K562 (cell line): ENCODE results near the gene CDX1. TPM values are rescaled to one million over a fixed set of nuclear protein-coding genes. Genes with fewer than 3 reads are reported as not detected.

Experiments
- MAFG ChIP-seq: fragments of 450-650 bp; conservative IDR thresholded peaks from 2 replicates; pipeline ENCODE4 v1.6.1; 2016; ENCODE audit warnings: missing genetic modification characterization, missing compliant biosample characterization
- MTF1 ChIP-seq: fragments of 250-450 bp; sonication (Bioruptor Pico); IDR thresholded peaks from 2 replicates; pipeline ENCODE4 v1.9.0; 2021; ENCODE audit warnings: moderate library complexity, mild to moderate bottlenecking, inconsistent platforms, borderline replicate concordance
- NBN ChIP-seq: fragments of 450-650 bp; IDR thresholded peaks from 2 replicates; pipeline ENCODE4 v1.6.1; 2016; ENCODE audit warnings: low read depth, mild to moderate bottlenecking
- RBM14 ChIP-seq: fragments of 200-400 bp; formaldehyde crosslinking; IDR thresholded peaks from 2 replicates; pipeline ENCODE4 v1.6.1; 2018; ENCODE audit warnings: low read depth, mild to moderate bottlenecking, low read length, moderate library complexity, borderline replicate concordance; ENCODE audit not compliant: insufficient read depth
- RBM22 ChIP-seq: fragments of 200-400 bp; formaldehyde crosslinking; IDR thresholded peaks from 2 replicates; pipeline ENCODE4 v1.6.1; 2018; ENCODE audit warnings: low read length, low read depth; ENCODE audit not compliant: poor library complexity, severe bottlenecking
- U2AF2 ChIP-seq: fragments of 200-400 bp; formaldehyde crosslinking; optimal IDR thresholded peaks from 2 replicates; pipeline ENCODE3; 2017; ENCODE audit warnings: low read depth, mild to moderate bottlenecking, low read length
- UBTF ChIP-seq, 2 experiments: IDR thresholded peaks; 2 replicates each; pipeline ENCODE4 v1.6.1; 2012; ENCODE audit warnings: improper control_type of control experiment in 2 of 2, low read depth in 2 of 2, low read length in 2 of 2, borderline replicate concordance in 1 of 2
- polyA plus RNA-seq, 8 experiments: library from polyadenylated mRNA; depleted of rRNA in 4 of 8; stranded (reverse) in 5 of 8; unstranded in 3 of 8; fragments of >200 nt; fragmentation: Nextera tagmentation in 2 of 8; fragmentation: Illumina TruSeq in 1 of 8; extraction: Ambion mirVana in 2 of 8; extraction: Trizol in 1 of 8; gene quantifications; 2 replicates each; pipeline versions ENCODE4 v1.2.1 to v1.2.3, GENCODE V29; 2011 to 2014; ENCODE audit warnings: inconsistent platforms in 1 of 8, missing spikeins in 1 of 8
- total RNA-seq, 7 experiments: library from RNA; depleted of rRNA in 6 of 7; stranded (reverse); fragments of >200 nt in 6 of 7; fragmentation: Illumina TruSeq in 2 of 7; extraction: Trizol in 2 of 7; gene quantifications; 2 replicates each; pipeline versions ENCODE4 v1.2.1 to v1.2.3, GENCODE V29; 2011 to 2021; ENCODE audit warnings: low replicate concordance in 1 of 7
- TF ChIP-seq, protein P1 (sequence below): fragments of 250-450 bp; sonication (Bioruptor Pico); IDR thresholded peaks from 2 replicates; pipeline ENCODE4 v1.5.0; 2022; ENCODE audit warnings: mild to moderate bottlenecking
- TF ChIP-seq, protein P2 (sequence below): fragments of 450-650 bp; formaldehyde crosslinking; IDR thresholded peaks from 2 replicates; pipeline ENCODE4 v1.4.0; 2020; ENCODE audit warnings: mild to moderate bottlenecking, moderate library complexity

Gene CDX1
- total and polyA plus RNA-seq, 9 of the 15 experiments (the other 6 are each of a cell fraction or from before 2014, with no cell fraction given), result 0.06 to 0.16 TPM; not detected in 7

DNA sequence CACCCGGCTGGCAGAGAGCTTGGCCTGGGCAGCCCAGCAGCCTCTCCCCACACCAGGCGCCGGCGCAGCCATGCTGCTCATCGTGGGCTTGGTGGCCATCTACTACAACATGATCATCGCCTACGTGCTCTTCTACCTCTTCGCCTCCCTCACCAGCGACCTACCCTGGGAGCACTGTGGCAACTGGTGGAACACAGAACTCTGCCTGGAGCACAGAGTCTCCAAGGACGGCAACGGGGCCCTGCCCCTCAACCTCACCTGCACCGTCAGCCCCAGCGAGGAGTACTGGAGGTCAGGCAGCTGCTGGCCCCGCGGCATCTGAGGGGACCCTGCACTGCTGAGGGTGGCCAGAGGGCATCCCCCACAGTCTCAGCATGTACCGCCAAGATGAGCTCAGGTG, 30.4 kb downstream of the CDX1 start (continued):
- no peak for TF ChIP-seq UBTF (IDR thresholded peaks at IDR 0.05; ENCODE audit: borderline replicate concordance in 1 of 2, low read depth in 2 of 2, low read length in 2 of 2)
- TF ChIP-seq RBM22, result no peak
- no peak for TF ChIP-seq RBM14
- TF ChIP-seq, protein P1, sequence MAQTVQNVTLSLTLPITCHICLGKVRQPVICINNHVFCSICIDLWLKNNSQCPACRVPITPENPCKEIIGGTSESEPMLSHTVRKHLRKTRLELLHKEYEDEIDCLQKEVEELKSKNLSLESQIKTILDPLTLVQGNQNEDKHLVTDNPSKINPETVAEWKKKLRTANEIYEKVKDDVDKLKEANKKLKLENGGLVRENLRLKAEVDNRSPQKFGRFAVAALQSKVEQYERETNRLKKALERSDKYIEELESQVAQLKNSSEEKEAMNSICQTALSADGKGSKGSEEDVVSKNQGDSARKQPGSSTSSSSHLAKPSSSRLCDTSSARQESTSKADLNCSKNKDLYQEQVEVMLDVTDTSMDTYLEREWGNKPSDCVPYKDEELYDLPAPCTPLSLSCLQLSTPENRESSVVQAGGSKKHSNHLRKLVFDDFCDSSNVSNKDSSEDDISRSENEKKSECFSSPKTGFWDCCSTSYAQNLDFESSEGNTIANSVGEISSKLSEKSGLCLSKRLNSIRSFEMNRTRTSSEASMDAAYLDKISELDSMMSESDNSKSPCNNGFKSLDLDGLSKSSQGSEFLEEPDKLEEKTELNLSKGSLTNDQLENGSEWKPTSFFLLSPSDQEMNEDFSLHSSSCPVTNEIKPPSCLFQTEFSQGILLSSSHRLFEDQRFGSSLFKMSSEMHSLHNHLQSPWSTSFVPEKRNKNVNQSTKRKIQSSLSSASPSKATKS (CRISPR knock-in tag), result no peak
- no peak for TF ChIP-seq MAFG (tag)
- TF ChIP-seq, protein P2, sequence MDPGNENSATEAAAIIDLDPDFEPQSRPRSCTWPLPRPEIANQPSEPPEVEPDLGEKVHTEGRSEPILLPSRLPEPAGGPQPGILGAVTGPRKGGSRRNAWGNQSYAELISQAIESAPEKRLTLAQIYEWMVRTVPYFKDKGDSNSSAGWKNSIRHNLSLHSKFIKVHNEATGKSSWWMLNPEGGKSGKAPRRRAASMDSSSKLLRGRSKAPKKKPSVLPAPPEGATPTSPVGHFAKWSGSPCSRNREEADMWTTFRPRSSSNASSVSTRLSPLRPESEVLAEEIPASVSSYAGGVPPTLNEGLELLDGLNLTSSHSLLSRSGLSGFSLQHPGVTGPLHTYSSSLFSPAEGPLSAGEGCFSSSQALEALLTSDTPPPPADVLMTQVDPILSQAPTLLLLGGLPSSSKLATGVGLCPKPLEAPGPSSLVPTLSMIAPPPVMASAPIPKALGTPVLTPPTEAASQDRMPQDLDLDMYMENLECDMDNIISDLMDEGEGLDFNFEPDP (CRISPR knock-in tag), result no peak
- no peak for TF ChIP-seq NBN
- no peak for TF ChIP-seq MTF1 (CRISPR knock-in tag)
- no peak for TF ChIP-seq U2AF2
